Measurements from ENCODE around the gene APBA2.

Gene APBA2

DNA sequence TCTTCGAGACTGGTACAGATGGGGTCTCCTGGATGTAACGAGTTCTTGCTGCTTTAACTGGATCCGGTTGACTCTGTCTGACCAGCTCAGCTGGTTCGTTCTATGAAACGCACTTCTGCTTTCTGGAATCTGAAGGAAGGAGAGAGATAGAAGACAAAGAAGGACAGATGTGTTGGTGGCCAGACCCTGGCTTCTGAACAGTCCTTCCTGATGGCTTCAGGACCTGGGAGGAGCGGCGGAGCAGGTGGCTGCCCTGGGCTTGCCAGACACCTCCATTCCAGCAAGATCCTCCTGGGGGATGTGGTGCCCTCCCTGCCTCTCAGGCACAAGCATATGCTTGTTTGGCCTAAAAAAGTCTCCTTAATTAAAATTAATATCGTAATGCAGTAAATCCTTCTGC is 99.9 kb downstream of the APBA2 start (continued):
- TF ChIP-seq MYNN (tag by site-specific recombination; IDR thresholded peaks at IDR 0.05; ENCODE audit: borderline replicate concordance) (no peak), ZSCAN30 (tag by site-specific recombination; IDR thresholded peaks at IDR 0.05) (no peak), KLF8 (tag by site-specific recombination; IDR thresholded peaks at IDR 0.05) (no peak)

- TF ChIP-seq, protein P1, sequence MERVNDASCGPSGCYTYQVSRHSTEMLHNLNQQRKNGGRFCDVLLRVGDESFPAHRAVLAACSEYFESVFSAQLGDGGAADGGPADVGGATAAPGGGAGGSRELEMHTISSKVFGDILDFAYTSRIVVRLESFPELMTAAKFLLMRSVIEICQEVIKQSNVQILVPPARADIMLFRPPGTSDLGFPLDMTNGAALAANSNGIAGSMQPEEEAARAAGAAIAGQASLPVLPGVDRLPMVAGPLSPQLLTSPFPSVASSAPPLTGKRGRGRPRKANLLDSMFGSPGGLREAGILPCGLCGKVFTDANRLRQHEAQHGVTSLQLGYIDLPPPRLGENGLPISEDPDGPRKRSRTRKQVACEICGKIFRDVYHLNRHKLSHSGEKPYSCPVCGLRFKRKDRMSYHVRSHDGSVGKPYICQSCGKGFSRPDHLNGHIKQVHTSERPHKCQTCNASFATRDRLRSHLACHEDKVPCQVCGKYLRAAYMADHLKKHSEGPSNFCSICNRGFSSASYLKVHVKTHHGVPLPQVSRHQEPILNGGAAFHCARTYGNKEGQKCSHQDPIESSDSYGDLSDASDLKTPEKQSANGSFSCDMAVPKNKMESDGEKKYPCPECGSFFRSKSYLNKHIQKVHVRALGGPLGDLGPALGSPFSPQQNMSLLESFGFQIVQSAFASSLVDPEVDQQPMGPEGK (tag by site-specific recombination; IDR thresholded peaks at IDR 0.05) = no peak
- TF ChIP-seq ZNF837 (tag by site-specific recombination; IDR thresholded peaks at IDR 0.05) = no peak
- TF ChIP-seq ZNF138 (tag by site-specific recombination; IDR thresholded peaks at IDR 0.05; ENCODE audit: borderline replicate concordance) = no peak
- TF ChIP-seq TSHZ1 (tag by site-specific recombination; IDR thresholded peaks at IDR 0.05; ENCODE audit: borderline replicate concordance) = no peak
- TF ChIP-seq TCF7L2 (IDR thresholded peaks at IDR 0.05; ENCODE audit: borderline replicate concordance, low read depth, low read length) = no peak
- no peak for TF ChIP-seq ZNF112 (tag by site-specific recombination; IDR thresholded peaks at IDR 0.05)
- TF ChIP-seq ZBTB44 (tag by site-specific recombination; IDR thresholded peaks at IDR 0.05) = no peak
- TF ChIP-seq INSM2 (tag by site-specific recombination; IDR thresholded peaks at IDR 0.05) = no peak
- H3K36me3 ChIP-seq (ENCODE audit: control insufficient read depth in 2 of 2, insufficient read depth in 1 of 2, low read length in 2 of 2) = no peaks in the 10 kb centered on the region
- ChIA-PET POLR2A (no interaction called here), CTCF (interaction anchor here (0.7 kb wide), 1 partner anchor 116 kb away, joined by 3 read pairs; no protein-coding TSS in a partner anchor)
- H3K4me3 ChIP-seq (ENCODE audit: low read depth, low read length) = no peak overlapping the region
- H3K27ac ChIP-seq (ENCODE audit: extremely low read depth, low read depth, low read length) = no peak overlapping the region
- no peaks in the 10 kb centered on the region for H3K4me1 ChIP-seq (ENCODE audit: control insufficient read depth, insufficient read depth, low read length)
- H3K9me3 ChIP-seq (ENCODE audit: control insufficient read depth, insufficient read depth, low read depth, low read length) = no peaks in the 10 kb centered on the region
Observed at GRCh38 chr15:28986108-28986507, 100.3 kb downstream of the APBA2 start.

DNA sequence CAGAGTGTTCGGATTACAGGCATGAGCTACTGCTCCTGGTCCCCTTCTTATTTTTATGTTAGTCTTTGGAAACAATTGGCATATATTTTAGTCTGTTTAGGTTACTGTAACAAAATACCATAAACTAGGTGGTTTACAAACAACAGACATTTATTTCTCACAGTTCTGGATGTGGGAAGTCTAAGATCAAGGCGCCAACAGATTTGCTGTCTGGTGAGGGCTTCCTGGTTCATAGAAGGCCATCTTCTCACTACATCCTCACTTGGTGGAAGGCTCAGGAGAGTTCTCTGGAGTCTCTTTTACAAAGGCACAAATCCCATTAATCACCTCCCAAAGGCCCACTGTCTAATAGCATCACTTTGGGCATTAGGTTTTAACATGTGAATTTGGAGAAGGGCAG is 101.0 kb downstream of the APBA2 start:
- Histone ChIP-seq H3K27ac (ENCODE audit: extremely low read depth, low read depth, low read length) (no peak overlapping the region), H3K4me3 (ENCODE audit: low read depth, low read length) (no peak overlapping the region), H3K4me1 (ENCODE audit: control insufficient read depth, insufficient read depth, low read length) (no peaks in the 10 kb centered on the region), H3K36me3 (ENCODE audit: control insufficient read depth in 2 of 2, insufficient read depth in 1 of 2, low read length in 2 of 2) (no peaks in the 10 kb centered on the region), H3K9me3 (ENCODE audit: control insufficient read depth, insufficient read depth, low read depth, low read length) (no peaks in the 10 kb centered on the region)
- ChIA-PET CTCF (interaction anchor here (0.7 kb wide), 1 partner anchor 116 kb away, joined by 3 read pairs; no protein-coding TSS in a partner anchor), POLR2A (no interaction called here)
- TF ChIP-seq, protein P2, sequence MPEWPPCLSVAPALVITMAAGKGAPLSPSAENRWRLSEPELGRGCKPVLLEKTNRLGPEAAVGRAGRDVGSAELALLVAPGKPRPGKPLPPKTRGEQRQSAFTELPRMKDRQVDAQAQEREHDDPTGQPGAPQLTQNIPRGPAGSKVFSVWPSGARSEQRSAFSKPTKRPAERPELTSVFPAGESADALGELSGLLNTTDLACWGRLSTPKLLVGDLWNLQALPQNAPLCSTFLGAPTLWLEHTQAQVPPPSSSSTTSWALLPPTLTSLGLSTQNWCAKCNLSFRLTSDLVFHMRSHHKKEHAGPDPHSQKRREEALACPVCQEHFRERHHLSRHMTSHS (tag by site-specific recombination; IDR thresholded peaks at IDR 0.05) = no peak
- TF ChIP-seq ZBTB48 (tag by site-specific recombination; IDR thresholded peaks at IDR 0.05) (no peak), ZIC2 (tag by site-specific recombination; IDR thresholded peaks at IDR 0.05) (no peak), ZNF549 (tag by site-specific recombination; IDR thresholded peaks at IDR 0.05) (no peak), ZNF404 (tag by site-specific recombination; IDR thresholded peaks at IDR 0.05) (no peak), HOXD13 (CRISPR knock-in tag; IDR thresholded peaks at IDR 0.05; ENCODE audit: borderline replicate concordance) (no peak), ZNF324 (tag by site-specific recombination; IDR thresholded peaks at IDR 0.05) (no peak), REST (tag by site-specific recombination; IDR thresholded peaks at IDR 0.05) (no peak)
